ENCODE data around the gene C3orf22. TPM values are rescaled to one million over a fixed set of nuclear protein-coding genes. Genes with fewer than 3 reads are reported as not detected.

C3orf22 gene
- polyA plus RNA-seq, 3 donors, result not detected

DNA sequence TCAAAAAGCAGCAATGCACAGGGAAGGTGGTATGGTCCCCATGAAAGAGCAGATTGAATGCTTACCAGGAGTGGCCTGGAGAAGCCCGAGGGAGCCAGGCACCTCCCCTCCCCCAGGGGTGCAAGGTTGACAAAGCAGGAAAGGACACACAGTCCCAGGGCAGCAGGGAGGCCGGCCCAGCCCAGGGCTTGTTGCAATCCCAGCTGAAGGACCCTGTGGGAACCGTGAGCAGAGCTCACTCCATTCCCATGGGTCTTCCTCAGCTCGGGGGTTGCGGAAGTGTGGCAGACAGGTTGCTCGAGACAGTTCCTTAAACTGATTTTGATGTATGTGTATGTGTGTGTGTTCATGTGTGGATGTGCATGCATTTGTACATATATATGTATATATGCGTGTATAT lies 57.0 kb downstream of the C3orf22 start:
- H3K4me3 ChIP-seq (replicated peaks in 1 of 3; ENCODE audit: low read depth in 2 of 3, low read length in 3 of 3), result no peak overlapping the region
- H2AFZ ChIP-seq (ENCODE audit: insufficient read depth, low read depth, low read length, poor library complexity, severe bottlenecking), result no peak overlapping the region
- H3K4me1 Mint-ChIP-seq, result peaks cover 3% of the 10 kb centered on the region
- H3K36me3 ChIP-seq (replicated peaks in 1 of 2; ENCODE audit: control insufficient read depth in 1 of 2, insufficient read depth in 2 of 2, low read length in 2 of 2), result no peaks in the 10 kb centered on the region
- 63% methylated on average over 6 of the region's 7 CpGs for WGBS (ENCODE audit: insufficient coverage)
- no peaks in the 10 kb centered on the region for H3K79me2 ChIP-seq (ENCODE audit: insufficient read depth, low read length)
- H3K4me3 Mint-ChIP-seq, result no peak overlapping the region
- H3K27me3 ChIP-seq (ENCODE audit: control insufficient read depth in 2 of 2, insufficient read depth in 2 of 2, low read length in 2 of 2), result no peaks in the 10 kb centered on the region
- H4K20me1 ChIP-seq (ENCODE audit: insufficient read depth, low read length), result no peaks in the 10 kb centered on the region
- no peak overlapping the region for H3K4me2 ChIP-seq (replicated peaks; ENCODE audit: extremely low read depth, low read length, poor library complexity, severe bottlenecking)
- intact Hi-C loops (cut with micrococcal nuclease), result no loop called here
- no peaks in the 10 kb centered on the region for H3K36me3 Mint-ChIP-seq
- no peak overlapping the region for H3K27ac Mint-ChIP-seq
- DNase-seq, result no peak
- H3K9ac ChIP-seq (ENCODE audit: insufficient read depth, low read length, poor library complexity, severe bottlenecking), result no peak overlapping the region
- H3K27ac ChIP-seq (ENCODE audit: low read depth in 1 of 2, low read length in 2 of 2), result no peak overlapping the region
- peaks cover 3 to 7% (median 6%) of the 10 kb centered on the region in 3 donors for H3K27me3 Mint-ChIP-seq (ENCODE audit: low read depth in 3 of 3)
- H3K4me1 ChIP-seq (ENCODE audit: control insufficient read depth in 1 of 2, insufficient read depth in 2 of 2, low read length in 2 of 2), result no peaks in the 10 kb centered on the region
- H3K9me3 Mint-ChIP-seq, result no peaks in the 10 kb centered on the region
- TF ChIP-seq CTCF (IDR thresholded peaks at IDR 0.05), result no peak
- H3K9me3 ChIP-seq (replicated peaks in 1 of 2; ENCODE audit: control insufficient read depth in 1 of 2, insufficient read depth in 1 of 2, low read length in 2 of 2), result no peaks in the 10 kb centered on the region

GRCh38 chr3:126501054-126501453 lies 57.7 kb downstream of the C3orf22 start:
- TF ChIP-seq CTCF (IDR thresholded peaks at IDR 0.05), result no peak
- 86% methylated on average over 4 of the region's 5 CpGs for WGBS (ENCODE audit: insufficient coverage)
- Mint-ChIP-seq H3K36me3 (no peaks in the 10 kb centered on the region), H3K27me3 (ENCODE audit: low read depth in 3 of 3) (peaks cover 3 to 5% (median 5%) of the 10 kb centered on the region in 3 donors), H3K4me1 (peaks cover 3% of the 10 kb centered on the region), H3K9me3 (no peaks in the 10 kb centered on the region), H3K27ac (no peak overlapping the region), H3K4me3 (no peak overlapping the region)
- Histone ChIP-seq H3K4me3 (replicated peaks in 1 of 3; ENCODE audit: low read depth in 2 of 3, low read length in 3 of 3) (no peak overlapping the region), H4K20me1 (ENCODE audit: insufficient read depth, low read length) (no peaks in the 10 kb centered on the region), H2AFZ (ENCODE audit: insufficient read depth, low read depth, low read length, poor library complexity, severe bottlenecking) (no peak overlapping the region), H3K4me2 (replicated peaks; ENCODE audit: extremely low read depth, low read length, poor library complexity, severe bottlenecking) (no peak overlapping the region), H3K79me2 (ENCODE audit: insufficient read depth, low read length) (no peaks in the 10 kb centered on the region), H3K36me3 (replicated peaks in 1 of 2; ENCODE audit: control insufficient read depth in 1 of 2, insufficient read depth in 2 of 2, low read length in 2 of 2) (no peaks in the 10 kb centered on the region), H3K4me1 (ENCODE audit: control insufficient read depth in 1 of 2, insufficient read depth in 2 of 2, low read length in 2 of 2) (no peaks in the 10 kb centered on the region), H3K27ac (ENCODE audit: low read depth in 1 of 2, low read length in 2 of 2) (no peak overlapping the region), H3K27me3 (ENCODE audit: control insufficient read depth in 2 of 2, insufficient read depth in 2 of 2, low read length in 2 of 2) (no peaks in the 10 kb centered on the region), H3K9me3 (replicated peaks in 1 of 2; ENCODE audit: control insufficient read depth in 1 of 2, insufficient read depth in 1 of 2, low read length in 2 of 2) (no peaks in the 10 kb centered on the region), H3K9ac (ENCODE audit: insufficient read depth, low read length, poor library complexity, severe bottlenecking) (no peak overlapping the region)
- intact Hi-C loops (cut with micrococcal nuclease), result no loop called here
- DNase-seq, result no peak
